ENCODE data around the gene SV2C. TPM values are rescaled to one million over a fixed set of nuclear protein-coding genes. Genes with fewer than 3 reads are reported as not detected.

SV2C gene
- total RNA-seq, 1 experiment from 2014 or later = not detected

- H3K4me2 ChIP-seq (ENCODE audit: low read length) = no peak overlapping the region
- CTCF ChIA-PET = no interaction called here
- RAD21 ChIA-PET (ENCODE audit: low non-redundant PET in 1 of 2, low total read pairs in 2 of 2, uncharacterized antibody in 2 of 2, unreplicated experiment in 2 of 2) = interaction anchor here in 1 of 2 experiments (0.6 kb wide), 1 partner anchor 100 kb away, joined by 3 read pairs; no protein-coding TSS in a partner anchor
- no peaks in the 10 kb centered on the region for H4K20me1 ChIP-seq (ENCODE audit: insufficient read depth)
- TF ChIP-seq ZFX (IDR thresholded peaks at IDR 0.05) = no peak
- TF ChIP-seq POLR2AphosphoS5 (IDR thresholded peaks at IDR 0.05; ENCODE audit: low read depth, low read length) = no peak
- no peak for TF ChIP-seq EGR1 (IDR thresholded peaks at IDR 0.05; ENCODE audit: low read depth)
- TF ChIP-seq ELF1 (IDR thresholded peaks at IDR 0.05; ENCODE audit: borderline replicate concordance, low read depth) = no peak
- no peak for TF ChIP-seq POLR2A (IDR thresholded peaks at IDR 0.05; ENCODE audit: borderline replicate concordance, extremely low read depth, insufficient read depth, insufficient read length)
- TF ChIP-seq YY1 (IDR thresholded peaks at IDR 0.05; ENCODE audit: extremely low read depth, insufficient replicate concordance, low read depth, low read length) = no peak
- TF ChIP-seq EZH2 (IDR thresholded peaks at IDR 0.05) = no peak
- TF ChIP-seq SIN3A (IDR thresholded peaks at IDR 0.05; ENCODE audit: low read depth) = no peak
- TF ChIP-seq, protein P1, sequence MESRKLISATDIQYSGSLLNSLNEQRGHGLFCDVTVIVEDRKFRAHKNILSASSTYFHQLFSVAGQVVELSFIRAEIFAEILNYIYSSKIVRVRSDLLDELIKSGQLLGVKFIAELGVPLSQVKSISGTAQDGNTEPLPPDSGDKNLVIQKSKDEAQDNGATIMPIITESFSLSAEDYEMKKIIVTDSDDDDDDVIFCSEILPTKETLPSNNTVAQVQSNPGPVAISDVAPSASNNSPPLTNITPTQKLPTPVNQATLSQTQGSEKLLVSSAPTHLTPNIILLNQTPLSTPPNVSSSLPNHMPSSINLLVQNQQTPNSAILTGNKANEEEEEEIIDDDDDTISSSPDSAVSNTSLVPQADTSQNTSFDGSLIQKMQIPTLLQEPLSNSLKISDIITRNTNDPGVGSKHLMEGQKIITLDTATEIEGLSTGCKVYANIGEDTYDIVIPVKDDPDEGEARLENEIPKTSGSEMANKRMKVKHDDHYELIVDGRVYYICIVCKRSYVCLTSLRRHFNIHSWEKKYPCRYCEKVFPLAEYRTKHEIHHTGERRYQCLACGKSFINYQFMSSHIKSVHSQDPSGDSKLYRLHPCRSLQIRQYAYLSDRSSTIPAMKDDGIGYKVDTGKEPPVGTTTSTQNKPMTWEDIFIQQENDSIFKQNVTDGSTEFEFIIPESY (IDR thresholded peaks at IDR 0.05; ENCODE audit: extremely low read depth, insufficient replicate concordance, low read length) = no peak
- TF ChIP-seq CTCF (IDR thresholded peaks at IDR 0.05 in 2 of 3, conservative IDR thresholded peaks at IDR 0.05 in 1 of 3; ENCODE audit: borderline replicate concordance in 1 of 3, insufficient read depth in 1 of 3, low read depth in 2 of 3, low read length in 2 of 3) = no peak
- no peak for TF ChIP-seq REST (IDR thresholded peaks at IDR 0.05; ENCODE audit: low read depth)
- no peak for TF ChIP-seq MAX (IDR thresholded peaks at IDR 0.05)
- no peak for TF ChIP-seq EZH2phosphoT487 (IDR thresholded peaks at IDR 0.05; ENCODE audit: borderline replicate concordance)
- POLR2A ChIA-PET = no interaction called here
- H3K27ac ChIP-seq (ENCODE audit: low read depth, low read length) = no peak overlapping the region
- no peaks in the 10 kb centered on the region for H3K4me1 ChIP-seq (ENCODE audit: control insufficient read depth in 1 of 2, insufficient read depth in 2 of 2, low read length in 2 of 2)
- H3K27me3 ChIP-seq (ENCODE audit: insufficient read depth, low read length) = no peaks in the 10 kb centered on the region
- DNase-seq (ENCODE audit: low read depth, low spot score) (no peak), ATAC-seq (no peak)
- BruUV-seq (replicated peaks) = no TSS peak
- H3K9me2 ChIP-seq (ENCODE audit: insufficient read depth) = no peaks in the 10 kb centered on the region
- H3K9me3 ChIP-seq (ENCODE audit: control insufficient read depth in 1 of 2, insufficient read depth in 1 of 2, low read depth in 1 of 2, low read length in 2 of 2) = no peaks in the 10 kb centered on the region
- no peak overlapping the region for H3K4me3 ChIP-seq (replicated peaks in 1 of 2; ENCODE audit: low read depth in 1 of 2, low read length in 2 of 2)
- no peaks in the 10 kb centered on the region for H3K36me3 ChIP-seq (ENCODE audit: control insufficient read depth in 1 of 2, insufficient read depth in 2 of 2, low read length in 2 of 2)
- intact Hi-C loops (cut with micrococcal nuclease) = no loop called here
- no peak overlapping the region for H2AFZ ChIP-seq (ENCODE audit: low read depth, low read length, poor library complexity, severe bottlenecking)
- no peaks in the 10 kb centered on the region for H3K79me2 ChIP-seq (ENCODE audit: insufficient read depth, low read length)
- no peak overlapping the region for H3K9ac ChIP-seq (ENCODE audit: low read length)
Observed at GRCh38 chr5:76383126-76383832, 300.1 kb downstream of the SV2C start.

All from HCT116 (cell line).